ENCODE data around the gene APOBEC3G. TPM values are rescaled to one million over a fixed set of nuclear protein-coding genes. Genes with fewer than 3 reads are reported as not detected.

APOBEC3G gene
- total and polyA plus RNA-seq, 2 of the 13 experiments (the other 11 are each of a cell fraction or from before 2014, with no cell fraction given): 3.2 to 4.1 TPM

GRCh38 chr22:39040538-39041296 lies 36.4 kb upstream of the APOBEC3G start, which contains the start of gene APOBEC3F (continued):
- TF ChIP-seq HMGXB4 (CRISPR knock-in tag; IDR thresholded peaks at IDR 0.05; ENCODE audit: borderline replicate concordance in 1 of 2, low read depth in 1 of 2) (peak in 1 of 2 experiments; percentile 34; a peak in 1 of 4 replicates), TAF1 (CRISPR knock-in tag; IDR thresholded peaks at IDR 0.05) (peak; percentile 48; the same call in 1 of the 2 replicates)

- 100% methylated on average over 6 of the region's 7 CpGs for whole genome bisulfite sequencing (ENCODE audit: low lambda C conversion rate)
- peak overlapping the region; percentile 78; the same call in 1 of the 2 replicates for H3K4me2 ChIP-seq (ENCODE audit: low read depth, low read length)
- POLR2A ChIA-PET: no interaction called here
- H3K4me3 ChIP-seq (replicated peaks in 1 of 3; ENCODE audit: insufficient read depth in 1 of 3, low read depth in 2 of 3, low read length in 3 of 3): no peak overlapping the region
- no peak overlapping the region for H3K9ac ChIP-seq (ENCODE audit: insufficient read depth, low read depth, low read length)
- peaks cover 33% of the 10 kb centered on the region for H3K4me1 ChIP-seq (ENCODE audit: insufficient read depth, low read length)
- intact Hi-C loops (cut with micrococcal nuclease; ENCODE audit: unreplicated experiment): no loop called here
- no peak overlapping the region for H3K27ac ChIP-seq (ENCODE audit: extremely low read length, insufficient read depth, low read length)
- TF ChIP-seq POGK (CRISPR knock-in tag; conservative IDR thresholded peaks at IDR 0.05) (no peak), ZSCAN31 (CRISPR knock-in tag; IDR thresholded peaks at IDR 0.05; ENCODE audit: low read depth) (no peak), GABPB1 (CRISPR knock-in tag; IDR thresholded peaks at IDR 0.05) (no peak), DNMT3B (CRISPR knock-in tag; conservative IDR thresholded peaks at IDR 0.05) (no peak)
- in situ Hi-C loops (cut with HindIII; ENCODE audit: extremely low pct_ligation_motif_present, low pct_unique_long_range_greater_than_20kb): no loop called here
- peaks cover 2% of the 10 kb centered on the region for H3K79me2 ChIP-seq (ENCODE audit: insufficient read depth, low read length)
- H3K27me3 ChIP-seq (ENCODE audit: control insufficient read depth in 1 of 2, insufficient read depth in 2 of 2, low read length in 2 of 2): no peaks in the 10 kb centered on the region
- H3K9me3 ChIP-seq (ENCODE audit: low read length): no peaks in the 10 kb centered on the region
- CTCF ChIA-PET (ENCODE audit: low intra/inter-chr PET ratio, low total read pairs): no interaction called here
- no peaks in the 10 kb centered on the region for H4K20me1 ChIP-seq (ENCODE audit: insufficient read depth, low read length)
- no peaks in the 10 kb centered on the region for H3K36me3 ChIP-seq (replicated peaks in 1 of 2; ENCODE audit: control insufficient read depth in 1 of 2, insufficient read depth in 2 of 2, low read length in 2 of 2)
- no peak for DNase-seq (ENCODE audit: low spot score)
- no peak for ATAC-seq
- BruUV-seq (replicated peaks): TSS peak; percentile 69
- no peak overlapping the region for H2AFZ ChIP-seq (ENCODE audit: low read length)
- no peak for FAIRE-seq
Observed at GRCh38 chr22:39041908-39042307, 35.2 kb upstream of the APOBEC3G start.

All from HepG2 (cell line).